HG03571 (cell line): Measurements from ENCODE around the gene NFIB.

ENCODE experiments used
- ATAC-seq: cut with Tn5 transposase; IDR thresholded peaks from one replicate; pipeline ENCODE4 v1.9.1; 2021; ENCODE audit not compliant: unreplicated experiment

The NFIB gene

DNA sequence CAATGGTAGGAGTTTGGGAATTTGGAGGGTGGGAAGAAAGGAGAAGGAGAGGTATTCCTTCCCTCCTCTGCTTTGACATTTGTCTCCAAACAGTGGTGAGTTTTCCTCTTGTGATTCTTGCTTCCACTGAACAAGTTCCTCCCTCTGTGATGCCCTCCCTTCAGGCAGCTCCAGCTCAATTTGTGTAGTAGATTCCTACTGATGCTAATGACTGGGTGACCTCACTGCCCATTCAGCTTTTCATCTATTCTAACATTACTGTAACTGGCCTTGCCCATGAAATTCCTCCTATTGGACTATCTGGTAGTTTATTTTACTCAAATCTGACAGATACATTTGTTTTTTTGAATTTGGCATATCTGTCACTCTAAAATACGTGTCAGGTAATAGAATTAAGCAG, 121.4 kb downstream of the NFIB start:
- ATAC-seq = no peak

DNA sequence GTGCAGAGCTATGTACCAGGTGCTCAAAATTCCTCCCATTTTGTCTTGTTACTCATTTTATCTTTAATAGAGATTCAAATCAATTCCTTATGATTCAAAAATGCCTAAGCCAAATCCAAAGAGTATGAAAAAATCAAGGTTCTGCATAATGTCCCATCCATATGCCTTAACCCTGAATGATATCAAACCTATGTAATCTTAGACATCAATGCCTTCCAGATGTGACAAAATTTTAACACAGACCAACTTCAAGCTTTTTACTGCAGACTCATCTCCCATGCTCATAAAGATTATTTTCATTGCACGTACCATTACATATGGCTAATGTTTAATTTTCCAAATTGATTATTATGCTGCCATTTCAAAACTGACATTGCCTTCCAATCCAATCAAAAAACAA, 122.4 kb downstream of the NFIB start:
- no peak for ATAC-seq

DNA sequence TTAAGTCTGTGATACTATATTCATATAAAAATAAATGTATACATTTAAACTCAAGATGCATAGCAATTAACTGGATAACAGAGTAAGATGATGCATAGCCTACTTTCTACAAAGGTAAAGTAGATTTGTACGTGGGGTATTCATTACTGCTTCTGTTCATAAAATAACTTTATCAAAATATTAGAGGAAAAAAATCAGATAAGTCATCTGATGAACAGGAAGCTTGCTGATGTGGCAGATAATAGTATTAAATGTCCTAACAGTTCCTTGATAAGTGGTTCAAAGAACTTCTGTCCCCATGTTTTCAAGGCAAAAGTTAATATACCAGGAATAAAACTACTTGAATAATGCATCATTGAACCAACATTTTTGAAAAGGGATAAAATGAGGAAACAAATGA, 123.7 kb downstream of the NFIB start:
- no peak for ATAC-seq

DNA sequence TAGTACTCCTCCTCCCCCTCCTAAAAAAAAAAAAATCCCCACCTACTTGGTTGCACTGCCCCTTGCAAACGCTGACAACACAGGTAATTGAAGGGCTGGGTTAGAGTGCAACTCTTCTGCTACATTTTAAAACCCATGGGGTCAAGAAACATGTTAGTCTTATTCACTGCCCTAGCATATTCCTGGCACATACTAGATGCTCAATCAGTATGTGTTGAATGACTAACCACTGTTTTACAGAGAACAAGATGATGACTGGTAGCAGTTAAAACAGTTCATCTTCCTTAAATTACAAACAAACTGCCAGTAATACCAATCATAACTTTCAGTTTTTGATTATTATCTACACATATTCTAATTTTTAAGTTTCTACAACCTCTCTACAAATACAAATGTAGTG, 124.4 kb downstream of the NFIB start:
- ATAC-seq = no peak

DNA sequence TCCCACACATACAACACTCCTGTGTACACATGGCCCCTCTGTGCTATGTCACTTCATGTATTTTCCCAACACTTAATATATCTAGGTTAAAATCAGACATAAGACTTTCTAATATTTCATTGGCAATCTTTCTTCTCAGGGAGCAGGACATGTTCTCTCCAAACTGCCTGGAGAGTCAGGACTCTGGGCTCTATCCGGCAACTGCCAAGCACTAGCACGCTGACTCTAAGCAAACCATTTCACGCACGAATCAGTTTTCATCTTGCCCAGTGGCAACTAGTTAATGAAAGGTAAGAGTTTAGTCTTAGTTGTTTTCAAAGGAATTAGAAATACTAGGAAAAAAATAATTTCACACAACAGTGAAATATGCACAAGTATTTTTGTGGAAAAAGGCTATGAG, 124.8 kb downstream of the NFIB start:
- no peak for ATAC-seq

DNA sequence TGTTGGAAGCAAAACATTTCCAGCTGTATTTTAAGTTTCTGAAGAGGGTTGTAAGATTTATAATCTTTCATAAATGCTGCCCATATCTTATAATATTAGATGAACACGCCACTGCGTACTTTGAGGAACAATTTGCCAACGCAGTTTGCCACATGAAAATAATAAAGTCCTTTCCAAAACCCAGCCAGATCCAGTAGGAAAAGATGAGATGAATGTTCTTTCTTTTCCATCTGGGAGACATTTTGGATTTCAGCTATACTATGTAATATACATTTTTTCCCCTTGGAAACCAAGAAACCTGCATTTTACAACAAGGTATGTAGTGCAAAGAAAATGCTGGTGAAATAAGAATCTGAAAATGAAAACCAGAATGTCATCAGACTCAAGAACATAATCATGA, 125.4 kb downstream of the NFIB start:
- ATAC-seq = no peak

DNA sequence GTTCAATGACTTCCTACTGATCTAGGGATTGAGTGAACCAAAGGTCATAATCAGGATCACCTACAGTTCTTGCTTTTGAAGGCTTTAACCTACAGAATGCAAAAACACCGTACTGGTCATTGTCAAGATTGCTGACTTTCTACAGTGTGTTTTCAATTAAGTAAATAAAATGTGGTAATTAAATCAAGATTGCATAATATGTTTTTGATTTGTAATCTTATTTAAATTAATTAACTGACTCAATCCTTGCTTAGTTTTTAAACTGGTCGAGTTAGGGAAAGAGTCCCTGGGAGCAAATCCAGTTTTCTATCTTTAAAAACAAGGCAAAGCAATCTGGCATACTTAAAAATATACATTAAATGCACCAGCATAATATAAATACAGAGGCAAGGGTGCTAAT, 125.9 kb downstream of the NFIB start:
- no peak for ATAC-seq

DNA sequence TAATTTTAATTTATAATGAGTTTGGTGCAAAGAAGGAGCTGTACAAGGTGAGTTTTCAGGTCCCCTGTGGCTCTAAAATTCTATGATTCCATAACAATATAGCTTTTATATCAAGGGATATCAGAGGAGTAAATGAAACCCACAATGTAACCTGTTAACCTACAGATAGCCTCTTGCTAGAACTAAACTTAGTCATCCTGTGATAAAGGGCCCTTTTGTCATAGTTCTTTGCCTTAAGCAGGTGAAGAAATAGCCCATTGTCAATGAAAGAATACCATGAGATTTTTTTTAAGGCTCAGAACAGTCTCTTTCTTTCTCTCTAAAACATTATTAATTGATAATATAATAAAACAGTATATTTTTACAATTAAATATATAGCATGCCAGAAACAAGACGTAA, 127.8 kb downstream of the NFIB start:
- ATAC-seq = no peak

DNA sequence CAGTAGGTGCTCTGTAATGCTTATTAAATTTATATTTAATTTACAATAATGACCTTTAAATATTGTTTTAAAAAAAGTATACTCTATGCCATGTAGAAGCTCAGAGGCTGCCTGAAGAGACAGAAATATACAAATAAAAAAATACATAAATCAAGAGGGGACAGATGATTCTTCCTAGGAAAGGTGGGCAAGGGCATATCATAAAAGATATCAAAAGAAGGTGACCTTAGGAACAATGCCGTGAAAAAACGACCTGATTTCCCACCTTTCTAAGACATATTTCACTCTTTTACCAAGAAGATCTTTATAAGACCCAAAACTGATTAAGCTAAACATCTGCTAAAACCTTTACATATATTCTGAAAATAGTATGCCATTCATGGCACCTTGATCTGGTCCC, 128.9 kb downstream of the NFIB start:
- ATAC-seq = no peak

DNA sequence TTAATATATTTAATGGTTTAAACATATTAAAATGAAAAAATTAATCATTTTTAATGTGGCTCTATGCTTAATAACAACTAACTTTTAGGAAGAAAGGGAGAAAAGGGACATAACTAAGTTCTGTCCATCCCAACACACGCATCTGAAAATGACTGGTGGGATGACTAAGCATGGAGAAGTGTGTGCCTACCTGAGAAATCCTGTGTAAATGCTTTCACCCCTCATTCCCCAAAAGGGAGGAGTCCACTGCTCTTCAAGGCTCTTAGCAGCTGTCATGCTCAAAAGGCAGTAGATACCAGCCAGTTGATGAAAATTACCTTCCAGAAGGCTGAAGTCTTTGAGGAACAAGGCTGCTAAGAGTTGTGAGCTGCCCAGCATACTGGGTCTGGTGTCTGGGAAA, 130.9 kb downstream of the NFIB start:
- ATAC-seq = no peak

DNA sequence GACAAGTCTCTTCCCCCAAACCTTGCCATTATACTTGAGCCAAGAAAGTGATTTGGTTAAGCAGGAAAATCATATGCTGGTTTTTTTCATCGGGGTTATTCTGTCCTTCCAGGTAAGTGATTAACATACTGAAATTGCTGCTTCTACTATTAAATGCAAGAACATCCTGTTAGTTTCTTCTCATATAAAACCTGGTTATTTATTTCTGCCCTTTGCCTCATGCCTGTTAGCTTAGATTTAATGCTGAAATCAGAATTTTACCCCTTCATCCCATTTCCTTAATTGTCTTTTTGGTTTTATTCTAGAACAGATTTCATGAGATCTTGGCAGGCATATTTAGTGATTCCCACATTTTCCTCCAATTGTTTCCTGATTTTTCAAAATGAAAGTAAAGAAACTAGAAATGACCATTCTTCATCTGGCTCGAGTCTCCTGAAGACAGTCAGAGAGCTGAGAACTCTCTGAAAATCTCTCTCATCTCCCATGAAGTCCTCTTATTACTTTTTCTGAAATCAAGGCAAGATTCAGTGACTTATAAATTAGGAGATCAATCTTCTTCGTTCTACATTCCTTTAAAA, 132.9 kb downstream of the NFIB start:
- ATAC-seq = no peak

DNA sequence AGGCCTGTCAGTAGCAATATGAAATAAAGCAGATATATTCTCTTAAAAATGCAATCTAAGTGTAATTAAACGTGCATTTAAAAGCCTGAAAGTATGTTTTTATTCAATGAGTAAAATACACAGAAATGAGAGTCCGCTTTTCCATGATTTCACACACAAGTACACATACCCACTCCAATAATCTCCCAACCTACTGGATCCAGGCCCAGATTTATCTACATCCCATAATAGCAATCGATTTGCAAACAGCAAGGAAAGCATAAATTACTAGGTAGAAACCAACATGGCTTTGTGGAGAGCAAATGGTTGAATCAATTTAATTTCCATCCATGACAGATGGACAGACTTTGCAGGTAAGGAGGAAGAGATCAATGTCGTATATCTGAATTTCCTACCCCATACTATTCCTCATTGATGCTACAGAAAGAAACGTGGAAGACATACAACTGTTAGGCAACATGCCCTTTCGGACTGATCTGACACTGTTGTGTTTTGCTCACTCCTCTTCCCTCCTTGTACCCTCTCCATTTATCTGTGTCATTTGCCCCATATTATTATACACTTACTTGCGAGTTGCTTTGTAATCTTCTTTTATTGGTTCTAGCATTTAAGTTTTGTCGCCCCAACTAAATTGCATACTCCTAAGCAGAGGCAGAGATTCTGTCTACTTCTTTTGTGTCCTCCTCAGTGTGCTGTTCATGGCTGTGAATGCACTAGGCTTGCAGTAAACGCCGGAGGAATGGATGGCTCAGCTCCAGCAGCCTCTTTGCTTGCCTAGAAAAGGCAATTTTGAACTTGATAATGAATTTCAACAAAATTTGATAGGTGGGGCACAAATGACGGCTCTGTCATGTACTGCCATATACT, 133.6 kb downstream of the NFIB start:
- no peak for ATAC-seq

DNA sequence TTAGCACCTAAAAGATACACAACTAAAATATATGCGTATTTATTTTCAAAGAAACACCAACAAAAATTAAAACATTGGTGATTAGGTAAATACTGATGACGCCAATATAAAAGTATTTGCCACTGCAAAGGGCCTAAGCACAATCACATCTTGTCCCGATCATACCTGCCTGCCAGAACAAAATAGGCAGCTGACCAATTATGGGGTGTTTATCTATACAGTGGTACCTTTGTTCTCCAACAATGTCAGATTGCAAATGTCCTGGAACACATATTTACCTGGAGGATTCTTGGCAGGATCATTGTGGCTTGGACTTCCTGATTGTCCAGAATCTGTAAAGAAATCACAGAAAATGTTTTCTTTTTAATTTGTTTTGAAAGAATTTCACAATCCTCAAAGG, 134.5 kb downstream of the NFIB start:
- ATAC-seq = no peak

DNA sequence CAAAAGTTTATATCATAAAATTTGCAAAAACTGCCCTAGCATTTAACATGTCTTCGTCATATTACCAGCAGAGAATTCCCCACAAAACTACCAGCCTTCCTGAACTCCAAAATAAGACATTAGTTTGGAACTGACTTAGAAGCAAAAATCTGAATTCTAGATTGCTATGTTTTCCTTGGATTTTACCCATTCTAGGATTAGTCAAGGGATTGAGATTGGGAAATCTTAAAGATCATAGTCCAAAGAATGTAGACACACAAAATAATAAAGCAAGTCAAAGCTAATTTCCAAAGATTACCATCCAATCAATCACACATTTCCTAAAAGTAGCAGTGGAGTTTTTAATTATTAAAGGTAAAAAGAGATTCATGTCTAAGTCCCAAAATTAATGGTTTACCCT, 138.2 kb downstream of the NFIB start:
- ATAC-seq = no peak

DNA sequence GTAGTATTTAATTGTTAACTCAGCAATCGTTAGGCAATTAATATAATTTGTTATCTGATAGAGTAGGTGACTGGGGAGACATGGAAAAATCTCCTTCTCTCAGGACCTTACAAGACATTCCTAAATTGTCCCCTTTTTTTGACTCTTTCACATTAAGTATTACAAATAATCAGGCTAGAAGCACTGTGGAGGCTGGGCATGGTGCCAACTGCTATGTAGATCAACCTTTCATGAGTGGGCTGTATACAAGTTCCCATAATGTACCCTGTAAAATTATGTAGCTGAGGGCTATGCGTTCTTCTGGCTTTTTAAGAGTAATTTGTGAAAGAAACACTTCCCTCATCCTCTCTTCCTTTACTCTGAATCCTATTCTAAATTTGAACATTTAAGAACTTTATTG, 140.2 kb downstream of the NFIB start:
- no peak for ATAC-seq

DNA sequence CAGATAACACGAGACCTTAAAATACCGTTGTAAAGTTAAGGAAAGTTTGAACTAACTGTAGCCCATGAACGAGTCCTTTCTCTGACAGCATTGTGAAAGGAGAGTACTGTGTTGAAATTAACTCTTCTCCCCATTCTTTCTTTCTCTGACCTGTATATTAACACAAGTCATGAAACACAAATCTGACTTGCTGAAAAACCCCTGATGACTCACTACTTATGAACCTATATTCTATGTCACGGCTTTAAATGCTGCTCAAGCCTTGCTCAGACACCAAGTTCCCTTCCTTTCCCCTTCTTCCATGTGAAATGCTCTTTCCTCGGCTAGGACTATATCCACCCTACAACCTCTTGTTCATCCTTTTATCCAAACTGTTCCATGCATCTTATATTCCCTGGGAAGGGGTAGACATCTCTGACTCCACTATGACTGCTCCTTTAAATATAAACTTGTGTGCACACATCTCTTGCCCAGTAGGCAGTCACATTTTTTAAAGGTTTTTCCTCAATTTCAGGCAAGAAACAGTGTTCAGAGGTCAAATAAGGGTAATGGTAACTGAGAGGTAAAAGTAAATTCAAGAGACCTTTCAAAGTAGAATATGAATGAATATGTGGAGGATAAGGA, 142.9 kb downstream of the NFIB start:
- no peak for ATAC-seq

DNA sequence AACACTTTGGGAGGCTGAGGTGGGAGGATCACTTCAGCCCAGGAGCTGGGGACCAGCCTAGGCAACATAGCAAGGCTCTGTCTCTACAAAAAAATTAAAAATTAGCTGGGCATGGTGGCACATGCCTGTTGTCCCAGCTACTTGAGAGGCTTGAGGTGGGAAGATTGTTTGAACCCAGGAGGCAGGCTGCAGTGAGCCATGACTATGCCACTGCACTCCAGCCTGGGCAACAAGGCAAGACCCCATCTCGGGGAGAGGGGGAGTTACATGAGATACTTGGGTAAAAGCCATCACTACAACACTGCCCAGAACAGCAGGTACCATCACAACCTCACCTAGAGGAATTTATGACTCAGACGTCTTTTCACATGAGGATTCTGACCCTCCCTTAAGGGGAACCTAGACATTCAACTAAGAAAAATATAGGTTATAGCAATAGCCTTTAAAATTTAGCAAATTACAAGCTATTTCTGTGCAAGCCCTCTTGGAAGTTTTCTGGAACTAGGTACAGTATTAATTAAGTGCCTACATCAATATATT, 143.5 kb downstream of the NFIB start:
- no peak for ATAC-seq

DNA sequence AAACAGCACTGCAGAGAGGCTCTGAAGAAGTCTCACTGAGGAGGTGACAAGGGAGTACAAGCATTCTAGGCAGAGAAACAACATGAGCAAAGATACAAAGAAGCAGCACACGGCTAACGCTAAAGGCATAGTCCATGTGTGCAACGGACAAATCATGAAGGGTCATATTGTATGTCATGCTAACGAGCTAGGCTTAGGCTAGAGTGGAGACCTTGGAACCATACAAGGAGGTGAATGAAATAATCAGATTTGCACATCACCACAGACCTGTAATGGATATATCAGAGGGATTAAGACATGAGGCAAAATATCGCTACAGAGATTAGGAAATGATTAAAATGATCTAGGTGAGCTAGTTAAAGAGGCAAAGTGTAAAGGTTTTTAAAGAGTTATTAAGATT, 145.6 kb downstream of the NFIB start:
- ATAC-seq = no peak

DNA sequence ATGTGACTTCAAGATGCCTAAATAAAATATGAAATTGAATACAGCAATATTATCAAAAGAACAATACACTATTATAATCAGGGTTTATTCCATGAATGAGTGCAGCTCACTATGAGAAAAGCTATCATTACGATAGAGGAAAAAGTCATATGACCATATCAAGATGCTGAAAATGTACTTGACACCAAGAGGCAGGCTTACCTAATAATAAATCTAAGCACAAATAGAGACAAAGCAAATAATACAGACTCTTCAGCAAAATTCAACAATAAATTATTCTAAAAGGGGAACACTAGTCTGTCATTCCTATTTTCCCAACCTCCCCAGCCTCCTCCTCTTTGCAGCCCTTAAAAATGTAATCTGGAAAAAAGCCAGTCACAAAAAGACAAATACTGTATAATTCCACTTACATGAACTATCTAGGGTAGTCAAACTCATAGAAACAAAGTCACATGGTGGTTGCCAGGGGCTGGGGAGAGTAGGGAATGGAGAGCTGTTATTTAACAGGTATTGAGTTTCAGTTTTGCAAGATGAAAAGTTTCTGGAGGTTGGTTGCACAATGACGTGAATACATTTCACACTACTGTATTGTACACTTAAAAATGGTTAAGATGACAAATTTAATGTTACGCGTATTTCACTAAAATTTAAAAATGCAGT, 148.4 kb downstream of the NFIB start:
- ATAC-seq = no peak

DNA sequence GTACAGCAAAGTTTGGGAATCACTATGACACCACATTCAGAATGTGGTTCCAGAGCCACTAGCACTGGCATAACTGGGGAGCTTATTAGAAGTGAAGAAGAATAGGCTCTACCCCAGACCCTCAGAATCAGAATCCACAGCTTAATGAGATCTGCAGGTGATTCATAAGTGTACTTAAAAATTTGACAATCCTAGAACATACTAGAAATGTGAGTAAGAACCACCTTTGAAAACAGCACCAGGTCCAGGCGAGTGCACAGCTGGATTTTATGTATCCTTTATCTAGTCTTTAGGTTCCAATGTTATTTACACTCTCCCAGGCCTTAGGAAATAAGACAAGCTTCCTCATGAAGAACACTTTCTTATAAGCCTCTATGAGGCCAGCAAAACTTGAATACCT, 149.0 kb downstream of the NFIB start:
- no peak for ATAC-seq

DNA sequence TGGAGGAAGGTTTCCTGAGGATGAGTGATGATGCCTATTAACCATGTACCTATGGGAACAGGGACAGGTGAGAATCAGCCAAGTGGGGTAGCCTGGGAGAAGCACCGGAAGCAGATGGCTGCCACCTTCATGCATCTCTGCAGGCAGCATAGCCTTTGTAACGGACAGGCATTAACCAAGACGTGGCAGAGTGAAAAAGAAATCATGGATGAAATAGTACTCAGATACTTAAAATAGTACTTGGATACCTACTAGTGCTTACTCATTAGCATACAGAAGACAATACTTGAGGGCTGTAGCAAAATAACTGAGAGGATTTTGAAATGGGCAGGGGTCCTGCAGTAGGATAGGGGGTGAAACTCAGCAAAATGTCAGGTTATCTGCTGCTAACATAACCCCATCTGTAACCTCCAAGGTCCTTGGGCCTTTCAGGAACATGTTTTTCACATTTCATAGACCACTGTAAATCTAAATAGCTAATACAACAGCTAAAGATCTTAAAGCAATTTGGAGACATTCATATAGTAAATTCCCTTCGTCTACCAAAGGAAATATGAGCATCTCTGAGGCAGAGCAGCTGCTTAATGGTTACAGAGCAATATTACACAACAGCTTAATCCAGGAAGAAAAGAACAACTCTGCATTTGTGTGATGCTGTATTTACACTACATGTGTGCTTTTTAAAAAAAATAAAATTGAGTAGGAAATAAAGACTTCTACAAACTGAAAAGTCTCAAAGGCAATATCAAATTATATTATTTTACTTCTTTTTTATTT, 154.3 kb downstream of the NFIB start:
- ATAC-seq = no peak
